Neural crest cell (in vitro differentiated cells): Measurements from ENCODE around the gene PTX4. TPM values are rescaled to one million over a fixed set of nuclear protein-coding genes. Genes with fewer than 3 reads are reported as not detected.

Source experiments
- DNase-seq: peaks from one replicate; pipeline ENCODE4 v3.0.0; 2021; ENCODE audit warnings: low read depth, mixed read lengths, low spot score
- H3K27ac Mint-ChIP-seq: one replicate; pipeline ENCODE4 v1.8.0; 2021; ENCODE audit warnings: mild to moderate bottlenecking, mixed read lengths; ENCODE audit not compliant: unreplicated experiment
- H3K27me3 Mint-ChIP-seq: 2 replicates; pipeline ENCODE4 v1.8.0; 2021; ENCODE audit warnings: low read depth, mild to moderate bottlenecking, mixed read lengths
- H3K36me3 Mint-ChIP-seq: 2 replicates; pipeline ENCODE4 v1.8.0; 2021; ENCODE audit warnings: low read depth, mild to moderate bottlenecking, mixed read lengths
- H3K4me1 Mint-ChIP-seq: 2 replicates; pipeline ENCODE4 v1.8.0; 2021; ENCODE audit warnings: mixed read lengths
- H3K4me3 Mint-ChIP-seq: one replicate; pipeline ENCODE4 v1.8.0; 2021; ENCODE audit warnings: mild to moderate bottlenecking, mixed read lengths
- H3K9me3 Mint-ChIP-seq: 2 replicates; pipeline ENCODE4 v1.8.0; 2021; ENCODE audit warnings: mixed read lengths
- total RNA-seq: library from RNA; stranded (reverse); gene quantifications from 2 replicates; pipeline ENCODE4 v1.2.1, GENCODE V29; 2021
- TF ChIP-seq, protein P1 (sequence below): fragments of 200-600 bp; sonication (generic); conservative IDR thresholded peaks from 2 replicates; pipeline ENCODE4 v1.5.0; 2021; ENCODE audit warnings: antibody characterized with exemption, mild to moderate bottlenecking

Gene PTX4
- total RNA-seq, 1 donor from 2014 or later, result 0.28 TPM

DNA sequence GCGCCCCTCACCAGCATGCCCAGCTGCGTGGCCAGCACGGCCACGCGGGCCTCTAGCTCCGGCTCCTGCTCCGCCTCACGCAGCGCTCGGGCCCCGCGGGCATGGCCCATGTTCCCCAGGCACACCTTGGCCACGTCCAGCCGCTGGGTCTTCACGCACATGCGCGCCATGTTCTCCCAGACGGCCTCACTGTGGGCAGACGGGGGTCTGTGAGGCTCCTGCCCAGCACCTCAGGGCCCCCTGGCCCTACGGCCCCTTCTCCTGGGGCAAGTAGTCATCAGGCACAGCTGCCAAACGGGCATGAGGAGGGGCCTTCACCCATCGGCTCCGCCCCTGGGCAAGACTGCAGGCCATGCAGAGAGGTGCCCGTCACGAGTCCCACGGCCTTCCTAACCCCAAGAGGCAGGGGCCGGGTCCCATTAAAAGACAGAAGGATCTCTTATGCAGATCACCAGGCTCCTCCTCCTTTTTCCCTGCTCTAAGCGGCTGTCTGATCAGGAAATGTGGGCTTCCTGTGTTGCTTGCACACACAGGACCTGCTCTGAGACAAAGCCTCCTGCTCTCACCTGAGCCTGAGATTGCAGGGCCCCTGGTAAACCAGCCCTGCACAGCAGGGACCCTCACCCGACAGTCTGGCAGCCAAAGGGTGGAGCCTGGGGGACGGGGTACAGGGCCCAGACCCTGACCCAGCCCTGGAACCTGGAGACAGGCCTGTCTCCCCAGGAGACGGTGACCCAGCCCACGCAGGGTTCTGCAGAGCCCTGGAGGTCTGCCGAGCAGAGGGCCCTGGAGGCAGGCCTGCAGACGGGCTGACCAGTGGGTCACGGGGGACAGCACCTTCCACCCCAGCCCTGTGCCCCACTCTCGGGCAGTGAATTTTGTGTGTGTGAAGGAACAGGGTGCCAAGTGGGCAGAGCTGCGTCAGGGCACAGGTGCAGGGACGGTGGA, 38.1 kb upstream of the PTX4 start:
- TF ChIP-seq, protein P1, sequence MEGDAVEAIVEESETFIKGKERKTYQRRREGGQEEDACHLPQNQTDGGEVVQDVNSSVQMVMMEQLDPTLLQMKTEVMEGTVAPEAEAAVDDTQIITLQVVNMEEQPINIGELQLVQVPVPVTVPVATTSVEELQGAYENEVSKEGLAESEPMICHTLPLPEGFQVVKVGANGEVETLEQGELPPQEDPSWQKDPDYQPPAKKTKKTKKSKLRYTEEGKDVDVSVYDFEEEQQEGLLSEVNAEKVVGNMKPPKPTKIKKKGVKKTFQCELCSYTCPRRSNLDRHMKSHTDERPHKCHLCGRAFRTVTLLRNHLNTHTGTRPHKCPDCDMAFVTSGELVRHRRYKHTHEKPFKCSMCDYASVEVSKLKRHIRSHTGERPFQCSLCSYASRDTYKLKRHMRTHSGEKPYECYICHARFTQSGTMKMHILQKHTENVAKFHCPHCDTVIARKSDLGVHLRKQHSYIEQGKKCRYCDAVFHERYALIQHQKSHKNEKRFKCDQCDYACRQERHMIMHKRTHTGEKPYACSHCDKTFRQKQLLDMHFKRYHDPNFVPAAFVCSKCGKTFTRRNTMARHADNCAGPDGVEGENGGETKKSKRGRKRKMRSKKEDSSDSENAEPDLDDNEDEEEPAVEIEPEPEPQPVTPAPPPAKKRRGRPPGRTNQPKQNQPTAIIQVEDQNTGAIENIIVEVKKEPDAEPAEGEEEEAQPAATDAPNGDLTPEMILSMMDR, result no peak
- no peaks in the 10 kb centered on the region for H3K9me3 Mint-ChIP-seq
- peaks cover 9% of the 10 kb centered on the region for H3K4me1 Mint-ChIP-seq
- no peaks in the 10 kb centered on the region for H3K36me3 Mint-ChIP-seq
- no peaks in the 10 kb centered on the region for H3K27me3 Mint-ChIP-seq
- no peak for DNase-seq
- H3K4me3 Mint-ChIP-seq, result no peak overlapping the region
- H3K27ac Mint-ChIP-seq, result no peak overlapping the region

DNA sequence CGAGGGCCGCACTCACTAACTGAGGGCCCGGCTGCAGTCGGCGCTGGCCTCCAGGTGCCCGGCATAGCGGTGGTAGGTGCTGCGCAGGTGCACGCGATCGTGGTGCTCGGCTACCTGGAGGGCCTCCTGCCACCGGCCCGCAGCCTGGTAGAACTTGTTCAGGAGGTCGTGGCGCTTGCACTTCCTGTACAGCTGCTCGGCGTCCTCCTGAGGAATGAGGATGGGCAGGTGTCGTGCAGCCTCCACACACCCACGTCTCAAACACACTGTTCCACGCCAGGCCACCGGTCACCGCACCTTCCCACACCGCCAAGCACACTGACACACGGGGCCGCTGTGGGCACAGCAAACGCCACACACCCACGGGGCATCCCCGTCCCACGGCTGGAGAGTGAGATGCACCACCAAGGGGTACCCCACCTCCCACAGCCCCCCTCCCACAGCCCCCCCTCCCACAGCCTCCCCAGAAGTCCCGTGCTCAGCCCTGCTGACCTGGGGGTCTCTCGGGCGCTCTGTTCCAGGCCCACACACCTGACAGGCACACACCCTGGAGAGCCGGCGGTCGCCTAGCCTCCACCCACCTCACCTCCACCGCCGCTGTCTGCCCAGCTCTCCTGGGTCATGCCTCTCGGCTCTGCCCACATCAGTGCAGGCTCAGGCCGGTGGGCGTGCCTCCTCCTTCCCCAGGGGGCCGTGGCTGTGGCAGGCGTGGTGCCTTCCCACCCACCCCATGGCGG, 37.3 kb upstream of the PTX4 start:
- Mint-ChIP-seq H3K27me3 (no peaks in the 10 kb centered on the region), H3K36me3 (no peaks in the 10 kb centered on the region), H3K4me3 (no peak overlapping the region), H3K4me1 (peaks cover 9% of the 10 kb centered on the region), H3K9me3 (no peaks in the 10 kb centered on the region), H3K27ac (no peak overlapping the region)
- TF ChIP-seq, protein P1, result no peak
- DNase-seq, result no peak

DNA sequence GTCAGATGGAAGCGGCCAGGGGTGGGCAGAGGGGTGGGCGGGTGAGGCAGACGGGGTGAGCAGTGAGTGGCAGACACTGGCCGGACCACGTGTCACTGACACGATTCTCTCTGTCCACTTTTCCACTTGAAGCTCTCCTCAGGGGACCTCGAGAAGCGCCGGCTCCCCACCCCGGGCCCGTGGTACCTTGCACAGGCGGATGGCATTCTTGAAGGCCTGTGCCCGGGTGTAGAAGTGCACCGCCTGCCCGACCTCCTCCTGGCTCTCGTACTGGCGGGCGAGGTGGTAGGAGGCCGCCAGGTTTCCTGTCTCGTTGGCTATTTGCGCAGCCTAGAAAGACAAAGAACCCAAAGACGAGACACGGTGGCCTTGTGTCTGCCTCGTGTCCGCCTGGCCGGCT, 35.6 kb upstream of the PTX4 start:
- Mint-ChIP-seq H3K4me1 (peaks cover 5% of the 10 kb centered on the region), H3K36me3 (no peaks in the 10 kb centered on the region), H3K9me3 (no peaks in the 10 kb centered on the region), H3K27me3 (no peaks in the 10 kb centered on the region), H3K4me3 (no peak overlapping the region), H3K27ac (no peak overlapping the region)
- no peak for DNase-seq
- TF ChIP-seq, protein P1, result no peak

DNA sequence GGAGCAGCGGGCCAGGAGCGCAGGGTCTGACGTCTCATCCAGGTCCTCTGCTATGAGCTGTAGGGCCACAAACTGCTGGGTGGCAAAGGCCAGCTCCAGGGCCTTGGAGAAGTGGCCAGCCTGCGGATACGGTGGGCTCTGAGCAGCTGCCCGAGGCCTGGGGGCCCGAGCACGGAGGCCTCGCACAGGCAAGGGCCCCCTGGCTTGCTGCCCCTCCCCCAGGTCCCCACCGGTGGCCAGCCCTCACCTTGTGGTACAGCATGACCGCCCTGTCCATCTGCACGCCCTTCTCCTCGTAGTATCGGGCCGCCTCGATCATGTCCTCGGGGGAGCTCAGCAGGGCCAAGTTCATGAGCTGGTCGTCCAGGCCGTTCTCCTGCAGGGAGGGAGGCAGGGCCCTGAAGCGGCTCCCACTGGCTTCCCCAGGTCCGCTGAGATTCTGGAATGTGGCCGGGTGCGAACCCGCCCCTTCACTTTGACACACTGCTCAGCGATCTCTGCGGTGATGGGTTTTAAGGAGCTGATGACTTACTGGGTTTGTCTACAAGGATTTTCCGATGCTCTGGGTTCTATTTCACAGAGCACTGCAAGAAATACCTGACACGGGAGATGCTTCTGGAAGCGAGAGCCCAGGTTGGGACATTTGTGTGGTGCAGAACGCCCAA, 35.0 kb upstream of the PTX4 start:
- Mint-ChIP-seq H3K9me3 (no peaks in the 10 kb centered on the region), H3K4me3 (no peak overlapping the region), H3K36me3 (no peaks in the 10 kb centered on the region), H3K27ac (no peak overlapping the region), H3K27me3 (no peaks in the 10 kb centered on the region), H3K4me1 (peaks cover 4% of the 10 kb centered on the region)
- TF ChIP-seq, protein P1, result no peak
- DNase-seq, result no peak

DNA sequence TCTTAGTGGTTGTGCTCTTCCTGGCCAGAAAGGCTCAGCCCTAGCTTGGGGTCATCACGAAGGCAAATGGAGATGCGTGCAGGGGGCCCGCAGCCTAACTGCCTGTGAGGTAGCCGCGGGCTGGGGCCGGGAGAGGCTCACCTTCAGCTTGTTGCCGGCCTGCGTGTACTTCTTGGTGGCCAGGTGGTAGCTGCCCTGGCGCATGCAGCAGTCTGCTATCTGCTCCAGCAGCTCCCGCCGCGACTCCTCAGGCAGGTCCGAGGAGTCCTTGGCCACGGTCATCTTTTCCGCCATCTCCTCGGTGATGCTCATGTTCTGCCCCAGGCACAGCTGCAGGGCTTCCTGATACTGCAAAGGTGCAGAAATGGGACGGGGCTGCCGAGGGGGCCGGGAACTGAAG, 31.7 kb upstream of the PTX4 start:
- no peaks in the 10 kb centered on the region for H3K9me3 Mint-ChIP-seq

More for the DNA sequence above, 31.7 kb upstream of the PTX4 start:
- TF ChIP-seq, protein P1, result no peak
- Mint-ChIP-seq H3K36me3 (no peaks in the 10 kb centered on the region), H3K27ac (no peak overlapping the region), H3K27me3 (no peaks in the 10 kb centered on the region), H3K4me3 (no peak overlapping the region), H3K4me1 (no peaks in the 10 kb centered on the region)
- DNase-seq, result no peak
